Effector CD4-positive, alpha-beta T cell (primary cell): Measurements from ENCODE around the gene ENPP6.
"Not testable (repeated sequence)": the region's sequence is repeated elsewhere in the genome, so short reads cannot be mapped to it uniquely, and the experiment has no call there.

Experiments
- DNase-seq: peaks from one replicate; pipeline ENCODE4 v3.0.0-alpha.2; 2020

The ENPP6 gene

DNA sequence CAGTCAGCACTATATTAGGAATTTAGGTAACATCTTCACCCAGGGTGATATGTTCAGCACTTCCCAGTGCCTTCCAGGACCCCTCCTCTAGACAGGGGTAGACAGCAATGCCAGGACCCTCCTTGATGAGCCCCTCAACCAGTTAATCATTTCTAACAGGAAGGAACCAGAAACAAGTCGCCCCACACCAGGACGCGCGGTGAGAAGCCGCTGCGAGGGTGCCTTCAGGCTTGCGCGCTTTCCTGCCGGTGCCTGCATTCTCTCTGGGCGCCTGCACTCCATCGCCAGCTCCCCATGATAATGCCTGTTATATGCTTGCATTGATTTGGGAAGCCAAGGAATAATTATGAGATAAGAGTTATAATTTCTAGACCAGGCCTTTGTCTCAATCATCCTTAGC is 116.0 kb downstream of the ENPP6 start:
- DNase-seq: no peak

- no peak for DNase-seq
Observed at GRCh38 chr4:184100297-184100885, 117.3 kb downstream of the ENPP6 start.

- DNase-seq: no peak
Observed at GRCh38 chr4:184099535-184099966, 118.1 kb downstream of the ENPP6 start.

GRCh38 chr4:184099000-184099399 is 118.7 kb downstream of the ENPP6 start:
- DNase-seq: no peak

DNA sequence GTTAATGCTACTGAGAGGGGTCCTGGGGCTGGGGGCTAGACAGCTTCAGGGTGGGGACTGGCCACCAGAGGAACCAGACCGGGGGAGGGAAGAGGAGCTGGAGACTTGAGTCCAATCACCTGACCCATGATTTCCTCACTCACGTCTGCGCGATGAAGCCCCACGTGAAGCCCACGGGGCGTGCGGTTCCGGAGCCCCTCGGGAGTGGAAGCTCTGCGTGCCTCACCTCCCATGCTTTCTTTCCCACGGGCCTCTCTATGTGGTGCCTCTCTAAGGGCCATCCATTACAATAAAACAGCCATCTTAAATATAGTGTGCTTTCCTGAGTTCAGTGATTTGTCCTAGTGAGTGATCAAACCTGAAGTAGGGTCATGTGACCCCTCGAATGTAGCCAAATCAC is 119.9 kb downstream of the ENPP6 start:
- DNase-seq: no peak

GRCh38 chr4:184097241-184097605 is 120.5 kb downstream of the ENPP6 start:
- no peak for DNase-seq

- no peak for DNase-seq
Observed at GRCh38 chr4:184096561-184097240, 121.0 kb downstream of the ENPP6 start.

GRCh38 chr4:184094532-184095159 is 123.0 kb downstream of the ENPP6 start:
- no peak for DNase-seq

DNA sequence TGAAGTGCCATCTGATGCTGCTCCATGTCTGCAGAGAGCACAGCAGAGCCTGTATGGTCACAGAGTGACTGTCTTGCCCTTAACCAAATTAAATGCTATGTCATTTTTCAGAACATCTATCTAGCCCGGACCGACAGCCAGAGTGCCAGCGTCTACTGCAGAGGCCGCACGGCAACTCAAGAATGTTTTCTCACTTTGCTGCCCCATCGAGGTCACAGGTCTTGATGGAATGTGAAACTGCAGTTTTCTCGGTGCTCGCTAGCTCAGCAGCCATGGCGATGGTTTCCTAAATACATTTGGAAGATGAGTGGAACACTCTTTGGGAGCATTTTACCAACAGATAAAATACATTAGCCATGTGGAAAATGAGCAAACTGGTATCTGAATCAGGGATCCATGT is 125.7 kb downstream of the ENPP6 start:
- no peak for DNase-seq

- DNase-seq: no peak
Observed at GRCh38 chr4:184090571-184090970, 127.1 kb downstream of the ENPP6 start.

- no peak for DNase-seq
Observed at GRCh38 chr4:184080674-184081073, 137.0 kb downstream of the ENPP6 start.

- no peak for DNase-seq
Observed at GRCh38 chr4:184074677-184075388, 142.8 kb downstream of the ENPP6 start.

DNA sequence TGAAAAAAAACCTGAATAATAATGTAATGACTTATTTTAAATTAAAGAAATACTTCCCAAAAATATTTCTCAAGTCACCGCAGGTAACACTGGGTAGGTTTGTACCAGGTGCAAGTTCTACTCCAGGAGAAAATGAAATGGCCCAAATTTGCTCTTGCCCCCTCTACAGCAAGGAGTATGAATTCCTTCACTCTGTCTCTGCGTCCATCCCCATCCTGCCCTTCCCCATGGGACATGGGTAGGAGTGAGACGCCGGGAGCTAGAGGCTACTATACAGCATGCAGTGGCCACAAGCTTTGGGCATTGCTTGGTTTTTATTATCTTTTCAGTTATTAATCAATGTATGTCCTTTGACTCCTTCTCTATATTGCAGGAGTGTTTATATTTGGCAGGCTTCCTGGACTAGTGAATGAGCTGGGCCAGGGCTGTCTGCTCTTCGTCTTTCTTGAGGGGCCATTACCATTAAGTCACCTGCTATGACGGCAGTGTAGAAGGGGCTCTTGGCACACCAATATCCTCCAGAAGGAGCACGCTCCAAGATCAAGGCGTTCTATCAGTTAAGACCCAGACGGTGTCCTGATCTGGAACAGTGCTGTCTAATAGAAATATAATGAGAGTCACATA is 149.6 kb downstream of the ENPP6 start:
- DNase-seq: no peak

DNA sequence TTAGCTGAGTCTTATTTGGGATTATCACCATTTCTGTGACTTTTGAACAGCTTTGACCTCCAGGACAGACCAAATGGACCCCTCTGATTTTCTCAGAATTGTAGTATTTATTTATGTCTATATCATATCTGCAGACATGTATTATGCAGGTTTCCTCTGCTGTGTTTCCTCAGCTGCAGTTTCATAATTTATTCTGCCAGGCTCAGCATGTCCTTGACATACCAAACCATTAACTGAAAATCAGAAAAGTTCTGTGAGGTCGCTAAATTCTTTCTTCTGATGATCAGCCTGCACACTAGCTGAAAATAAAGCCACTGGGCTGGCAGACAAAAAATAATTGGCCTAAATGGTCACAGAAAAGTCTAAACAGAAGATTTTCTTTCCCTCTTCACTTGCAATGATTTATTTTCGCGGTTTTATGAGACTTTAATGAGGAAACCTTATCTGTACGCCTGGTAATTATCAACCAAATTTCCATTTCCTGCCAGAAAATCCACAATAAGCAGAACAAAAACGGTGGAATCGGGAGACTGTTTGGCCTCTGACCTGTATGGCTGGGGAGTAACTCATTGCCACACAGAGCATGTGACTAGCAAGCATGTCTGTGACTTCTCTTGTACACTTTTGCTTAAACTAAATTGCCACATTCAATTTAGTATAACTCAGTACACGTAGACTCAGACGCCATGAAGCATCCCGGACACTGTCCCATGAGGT is 150.9 kb downstream of the ENPP6 start:
- no peak for DNase-seq

DNA sequence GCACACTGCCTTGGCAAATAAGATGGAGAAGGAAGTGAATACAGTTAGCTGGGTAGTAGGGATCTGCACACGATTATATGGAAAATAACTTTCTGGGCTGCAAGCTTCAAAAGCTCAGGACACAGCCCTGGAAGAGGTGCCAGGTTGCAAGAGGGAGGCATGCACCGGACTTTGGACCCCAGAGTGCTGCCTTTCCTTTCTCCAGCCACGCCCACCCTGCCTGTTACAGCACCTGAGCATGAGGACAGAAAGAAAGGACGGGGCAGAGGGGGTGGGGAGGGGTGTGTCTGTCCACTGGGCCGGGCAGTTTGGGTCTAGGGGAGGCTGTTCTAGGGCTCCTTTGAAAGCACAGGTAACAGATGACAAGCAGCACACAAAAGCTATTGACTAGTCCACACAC is 152.8 kb downstream of the ENPP6 start:
- no peak for DNase-seq

DNA sequence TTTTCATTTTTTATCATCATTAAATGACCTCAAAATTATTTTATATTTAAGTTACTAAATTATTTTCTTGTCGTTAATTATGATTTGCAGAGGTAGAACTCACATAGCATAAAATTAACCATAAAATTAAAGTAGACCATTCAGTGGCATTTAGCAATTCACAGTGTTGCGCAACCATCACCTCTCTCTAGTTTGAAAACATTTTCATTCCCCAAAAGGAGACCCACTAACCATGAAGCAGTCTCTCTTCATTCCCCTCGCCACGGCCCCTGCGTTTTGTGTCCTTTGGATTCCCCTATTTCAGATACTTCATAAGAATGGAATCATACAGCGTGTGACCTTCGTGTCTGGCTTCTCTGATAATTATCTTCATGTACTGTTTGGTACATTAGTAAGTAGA is 154.9 kb downstream of the ENPP6 start:
- no peak for DNase-seq

GRCh38 chr4:184061582-184061981 is 156.1 kb downstream of the ENPP6 start:
- no peak for DNase-seq

DNA sequence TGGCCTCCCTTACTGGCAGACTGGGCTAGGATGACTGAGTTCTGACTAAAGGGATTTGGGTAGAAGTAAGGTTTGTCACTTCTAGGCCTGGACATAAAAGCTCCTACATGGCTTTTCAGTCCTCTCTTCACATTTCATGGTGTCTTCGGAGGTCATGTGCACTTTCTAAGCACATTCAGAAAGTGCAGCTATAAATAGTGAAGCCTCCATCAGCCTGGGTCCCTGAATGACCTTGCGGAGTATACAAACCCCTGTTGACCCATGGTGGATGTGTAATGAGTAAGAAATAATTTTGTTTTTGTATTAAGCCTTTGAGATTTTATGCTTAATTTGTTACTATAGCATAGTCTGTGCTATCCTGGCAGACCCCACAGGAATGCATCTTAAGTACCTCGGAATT is 158.6 kb downstream of the ENPP6 start:
- DNase-seq: no peak

DNA sequence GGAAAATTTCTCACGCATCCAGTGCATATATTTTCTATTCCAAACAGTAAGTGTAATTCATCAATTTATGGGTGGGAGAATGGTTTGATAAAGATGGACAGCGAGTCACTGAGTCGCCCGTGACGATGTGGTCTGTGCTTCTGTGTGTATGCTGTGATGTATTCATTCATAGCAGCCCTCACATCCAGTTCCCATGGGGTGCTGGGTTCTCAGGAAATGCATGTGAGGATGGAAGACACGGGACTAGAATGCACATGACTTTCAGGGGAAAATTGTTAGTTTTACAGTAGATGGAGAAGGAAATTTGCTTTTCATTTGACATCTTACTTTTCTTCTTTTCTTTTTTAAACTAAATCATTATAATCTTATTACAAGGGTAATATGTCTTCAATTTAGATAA is 159.6 kb downstream of the ENPP6 start:
- DNase-seq: no peak

GRCh38 chr4:184056877-184057276 is 160.8 kb downstream of the ENPP6 start:
- DNase-seq: no peak

- DNase-seq: no peak
Observed at GRCh38 chr4:184053434-184053833, 164.2 kb downstream of the ENPP6 start.

GRCh38 chr4:184052616-184053015 is 165.1 kb downstream of the ENPP6 start:
- no peak for DNase-seq

DNA sequence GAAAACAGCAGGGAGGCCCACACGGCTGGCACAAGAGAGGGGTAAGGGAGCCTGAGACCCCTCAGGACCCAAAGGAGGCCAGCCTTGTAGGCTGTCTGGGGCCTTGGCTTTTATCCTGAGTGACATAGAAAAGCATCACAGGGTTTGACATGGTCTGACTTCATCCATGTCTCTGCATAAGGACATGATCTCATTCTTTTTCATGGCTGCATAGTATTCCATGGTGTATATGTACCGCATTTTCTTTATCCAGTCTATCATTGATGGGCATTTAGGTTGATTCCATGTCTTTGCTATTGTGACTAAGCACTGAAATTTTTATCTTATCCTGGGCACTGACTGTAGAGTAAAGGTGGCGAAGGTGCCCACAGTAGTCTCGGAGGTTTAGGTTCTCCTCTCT is 166.4 kb downstream of the ENPP6 start:
- not testable (repeated sequence) for DNase-seq
